ENCODE measurements around the gene KIAA1755. TPM values are rescaled to one million over a fixed set of nuclear protein-coding genes. Genes with fewer than 3 reads are reported as not detected.

The KIAA1755 gene
- total and polyA plus RNA-seq, 10 donors: 0.51 to 7.3 (median 4.7) TPM

- Histone ChIP-seq H3K9me3 (no peaks in the 10 kb centered on the region), H3K36me3 (no peaks in the 10 kb centered on the region), H3K27me3 (replicated peaks in 1 of 7) (peaks cover 0 to 10% (median 0%) of the 10 kb centered on the region in 7 donors), H3K4me1 (peaks cover 14 to 94% (median 63%) of the 10 kb centered on the region in 6 donors), H3K4me3 (peak overlapping the region in 1 of 8 donors; percentile 35), H3K27ac (peak overlapping the region in 6 of 8 donors; percentile 73 to 88 (median 85))
- TF ChIP-seq POLR2AphosphoS5 (IDR thresholded peaks at IDR 0.05) (no peak), POLR2A (IDR thresholded peaks at IDR 0.05) (no peak), CTCF (IDR thresholded peaks at IDR 0.05 in 8 of 11, conservative IDR thresholded peaks at IDR 0.05 in 3 of 11) (no peak)
- WGBS, 5 donors: 89 to 96% (median 93%) methylated on average over 8 of the region's 8 CpGs
- no peak for DNase-seq
- intact Hi-C loops (cut with DNase I; ENCODE audit: low total_unique reads): loop anchor here (5.0 kb wide), 1 partner anchor 95 kb away; no protein-coding TSS in a partner anchor
Measured at GRCh38 chr20:38167328-38167850, 93.1 kb downstream of the KIAA1755 start.

GRCh38 chr20:38166703-38167233, 93.8 kb downstream of the KIAA1755 start:
- peaks cover 0 to 10% (median 0%) of the 10 kb centered on the region in 7 donors for H3K27me3 ChIP-seq (replicated peaks in 1 of 7)
- H3K27ac ChIP-seq: peak overlapping the region in 5 of 8 donors; percentile 41 to 88 (median 60)
- intact Hi-C loops (cut with DNase I; ENCODE audit: low total_unique reads): loop anchor here (5.0 kb wide), 1 partner anchor 94 kb away; no protein-coding TSS in a partner anchor
- no peak for TF ChIP-seq CTCF (IDR thresholded peaks at IDR 0.05 in 8 of 11, conservative IDR thresholded peaks at IDR 0.05 in 3 of 11)
- TF ChIP-seq POLR2A (IDR thresholded peaks at IDR 0.05): no peak
- no peak for TF ChIP-seq POLR2AphosphoS5 (IDR thresholded peaks at IDR 0.05)
- no peaks in the 10 kb centered on the region for H3K36me3 ChIP-seq
- WGBS, 5 donors: 74 to 85% (median 77%) methylated on average over 11 of the region's 11 CpGs
- no peak for DNase-seq
- H3K4me3 ChIP-seq: no peak overlapping the region
- H3K4me1 ChIP-seq: peaks cover 14 to 98% (median 68%) of the 10 kb centered on the region in 6 donors
- no peaks in the 10 kb centered on the region for H3K9me3 ChIP-seq

- H3K27me3 ChIP-seq (replicated peaks in 1 of 7): peaks cover 0 to 10% (median 0%) of the 10 kb centered on the region in 7 donors
- H3K9me3 ChIP-seq: no peaks in the 10 kb centered on the region
- no peak for TF ChIP-seq CTCF (IDR thresholded peaks at IDR 0.05 in 8 of 11, conservative IDR thresholded peaks at IDR 0.05 in 3 of 11)
- no peak for TF ChIP-seq POLR2AphosphoS5 (IDR thresholded peaks at IDR 0.05)
- no peak for TF ChIP-seq POLR2A (IDR thresholded peaks at IDR 0.05)
- WGBS, 5 donors: 80 to 88% (median 85%) methylated on average over 11 of the region's 11 CpGs
- H3K4me3 ChIP-seq: peak overlapping the region in 1 of 8 donors; percentile 70
- DNase-seq: no peak
- H3K4me1 ChIP-seq: peaks cover 14 to 98% (median 70%) of the 10 kb centered on the region in 6 donors
- intact Hi-C loops (cut with DNase I; ENCODE audit: low total_unique reads): loop anchor here (5.0 kb wide), 1 partner anchor 94 kb away; no protein-coding TSS in a partner anchor
- H3K27ac ChIP-seq: peak overlapping the region in 5 of 8 donors; percentile 41 to 88 (median 60)
- peaks cover 0 to 1% (median 0%) of the 10 kb centered on the region in 6 donors for H3K36me3 ChIP-seq
Measured at GRCh38 chr20:38165966-38166702, 94.4 kb downstream of the KIAA1755 start.

Measured in spleen (tissue), 11 donors.